ENCODE results near the gene DYNLT1. TPM values are rescaled to one million over a fixed set of nuclear protein-coding genes. Genes with fewer than 3 reads are reported as not detected.

DYNLT1 gene
- total and polyA plus RNA-seq, 2 of the 4 experiments (the other 2 are of a cell fraction) = 235 to 349 TPM

- H3K27me3 ChIP-seq (ENCODE audit: control insufficient read depth, insufficient read depth, low read length) = no peaks in the 10 kb centered on the region
- TF ChIP-seq ELK1 (IDR thresholded peaks at IDR 0.05; ENCODE audit: borderline replicate concordance, low read depth, low read length) (no peak), FOS (IDR thresholded peaks at IDR 0.05; ENCODE audit: low read depth, low read length) (peak; percentile 88), NFE2L2 (IDR thresholded peaks at IDR 0.05; ENCODE audit: low read depth, low read length) (0 out of 2 replicates have a peak, but pooled peaks have one; percentile 21), MAZ (IDR thresholded peaks at IDR 0.05; ENCODE audit: borderline replicate concordance, low read depth, low read length) (no peak), RAD21 (IDR thresholded peaks at IDR 0.05; ENCODE audit: low read length) (no peak), CTCF (conservative IDR thresholded peaks at IDR 0.05; ENCODE audit: low read depth, low read length) (no peak), MXI1 (IDR thresholded peaks at IDR 0.05; ENCODE audit: borderline replicate concordance, low read depth, low read length) (no peak), CEBPB (IDR thresholded peaks at IDR 0.05; ENCODE audit: low read depth, low read length) (peak; percentile 77), CHD1 (IDR thresholded peaks at IDR 0.05; ENCODE audit: low read depth, low read length) (no peak), POLR2A (IDR thresholded peaks at IDR 0.05; ENCODE audit: low read depth, low read length) (peak; percentile 67), SMC3 (IDR thresholded peaks at IDR 0.05; ENCODE audit: low read depth, low read length) (no peak), USF2 (IDR thresholded peaks at IDR 0.05; ENCODE audit: low read depth, low read length) (no peak), BHLHE40 (IDR thresholded peaks at IDR 0.05; ENCODE audit: low read depth, low read length) (peak; percentile 72), MAFK (IDR thresholded peaks at IDR 0.05; ENCODE audit: low read depth, low read length) (peak; percentile 55; the same call in 1 of the 2 replicates), RCOR1 (IDR thresholded peaks at IDR 0.05; ENCODE audit: insufficient replicate concordance, low read length) (no peak), RFX5 (IDR thresholded peaks at IDR 0.05; ENCODE audit: low read depth, low read length) (no peak)
- peak overlapping the region; percentile 88; the same call in 2 of the 3 replicates for H2BK15ac ChIP-seq (ENCODE audit: low read depth, low read length)
- peak overlapping the region; percentile 53 to 83; a peak in 2 of 4 replicates for H4K8ac ChIP-seq (ENCODE audit: low read depth in 2 of 2, low read length in 2 of 2)
- H3K36me3 ChIP-seq (ENCODE audit: control insufficient read depth, insufficient read depth, low read length) = no peaks in the 10 kb centered on the region
- H3K4me3 ChIP-seq (ENCODE audit: insufficient read depth, low read depth, low read length) = no peak overlapping the region
- in situ Hi-C loops (cut with MboI; ENCODE audit: low sequenced_read_pairs) (loop anchor here (25.0 kb wide), 1 partner anchor 1064 kb away; no protein-coding TSS in a partner anchor), intact Hi-C loops (cut with micrococcal nuclease) (no loop called here), dilution Hi-C loops (cut with HindIII; ENCODE audit: low sequenced_read_pairs, unreplicated experiment) (no loop called here)
- CTCF ChIA-PET = interaction anchor here (1.3 kb wide), 1 partner anchor 43 kb away, joined by 4 read pairs; no protein-coding TSS in a partner anchor
- peak overlapping the region; percentile 63 for H3K9ac ChIP-seq (ENCODE audit: low read depth, low read length)
- H3K27ac ChIP-seq (ENCODE audit: insufficient read depth, low read length) = peak overlapping the region; percentile 94
- WGBS, 2 experiments (ENCODE audit: extremely low coverage in 2 of 2, insufficient read length in 1 of 2) = 0% methylated on average over 1 of the region's 5 CpGs; no CpG with 5 or more reads in 1 of the 2 experiments
- ATAC-seq (ENCODE audit: low read depth) = peak; percentile 27
- no peak overlapping the region for H2AK9ac ChIP-seq (replicated peaks; ENCODE audit: low read depth, low read length, poor library complexity)
- peak overlapping the region; percentile 96; the same call in 1 of the 2 replicates for H2AK5ac ChIP-seq (ENCODE audit: low read depth, low read length)
- H3K9me1 ChIP-seq (ENCODE audit: insufficient read depth, low read length) = peaks cover 16% of the 10 kb centered on the region
- H3K4me2 ChIP-seq (ENCODE audit: low read depth, low read length) = peak overlapping the region; percentile 68
- DNase-seq = peak; percentile 96
- BruUV-seq (replicated peaks) = no TSS peak
- peaks cover 0 to 30% of the 10 kb centered on the region in 2 experiments; a peak in 2 of 4 replicates for H3K79me1 ChIP-seq (ENCODE audit: low read depth in 1 of 2, low read length in 2 of 2)
- peaks cover 23% of the 10 kb centered on the region for H3K4me1 ChIP-seq (ENCODE audit: control insufficient read depth, insufficient read depth, low read length)
- peak overlapping the region; percentile 96 for H3K4ac ChIP-seq (ENCODE audit: low read depth, low read length)
- H4K20me1 ChIP-seq (ENCODE audit: insufficient read depth, low read length) = no peaks in the 10 kb centered on the region
- H4K5ac ChIP-seq (ENCODE audit: low read depth, low read length) = peak overlapping the region; percentile 50
- POLR2A ChIA-PET (ENCODE audit: unreplicated experiment) = no interaction called here
- peak overlapping the region; percentile 75 for H2BK5ac ChIP-seq (ENCODE audit: low read depth, low read length, poor library complexity, severe bottlenecking)
- peak overlapping the region; percentile 90 for H4K91ac ChIP-seq (ENCODE audit: insufficient read depth, low read depth, low read length)
- peak overlapping the region; percentile 86 for H3K18ac ChIP-seq (ENCODE audit: low read depth, low read length)
- H3K14ac ChIP-seq (replicated peaks; ENCODE audit: low read depth, low read length) = peak overlapping the region; percentile 91
- H2BK20ac ChIP-seq (ENCODE audit: low read depth, low read length) = peak overlapping the region; percentile 89
- peak overlapping the region; percentile 94 for H2BK120ac ChIP-seq (ENCODE audit: low read depth, low read length)
- no peaks in the 10 kb centered on the region for H3K9me3 ChIP-seq (ENCODE audit: control insufficient read depth, insufficient read depth, low read length)
- peak overlapping the region; percentile 60; the same call in 1 of the 2 replicates for H3K56ac ChIP-seq (ENCODE audit: extremely low read depth, insufficient read depth, low read length)
- H2AFZ ChIP-seq (replicated peaks; ENCODE audit: low read length, poor library complexity) = no peak overlapping the region
- peak overlapping the region; percentile 67 for H3K23ac ChIP-seq (ENCODE audit: low read depth, low read length)
Observed at GRCh38 chr6:158648682-158649131, 4.2 kb upstream of the DYNLT1 start.

Measured in IMR-90 (cell line).